HepG2 (cell line): ENCODE data around the gene TRMU. TPM values are rescaled to one million over a fixed set of nuclear protein-coding genes. Genes with fewer than 3 reads are reported as not detected.

ENCODE experiments used
- ATAC-seq: fragments of 200-7000 bp; cut with Tn5 transposase; 3 replicates; pipeline ENCODE4 v1.9.1; 2020; ENCODE audit warnings: mild to moderate bottlenecking, moderate library complexity
- BruUV-seq: library from RNA; stranded (reverse); fragments of 400-500 nt; replicated peaks from 2 replicates; lab custom pipeline; 2021; lab: Mats Ljungman, UMichigan
- CTCF ChIA-PET: fragments of 300-600 bp; formaldehyde crosslinking; extraction: SDS; loops from one replicate; lab custom pipeline; 2021; ENCODE audit warnings: low total read pairs, inconsistent platforms, low intra/inter-chr PET ratio; lab: Yijun Ruan, JAX
- POLR2A ChIA-PET: fragments of 350-600 bp; sonication (Branson Sonifier 250); formaldehyde crosslinking; loops from one replicate; lab custom pipeline; 2020; ENCODE audit warnings: antibody characterized with exemption, inconsistent platforms; lab: Yijun Ruan, JAX
- DNase-seq: peaks from one replicate; pipeline ENCODE4 v3.0.0-alpha.2; 2015; ENCODE audit warnings: low spot score
- FAIRE-seq: peaks from 3 replicates; lab custom pipeline; 2011; peaks lifted over from hg19 to GRCh38; lab: Jason Lieb, UNC
- H2AFZ ChIP-seq: one replicate; pipeline ENCODE4 v1.6.1; 2011; ENCODE audit warnings: low read length, inconsistent platforms
- H3K27ac ChIP-seq: fragments of 300-600 bp; 3 replicates; pipeline ENCODE4 v1.8.0; 2011; ENCODE audit warnings: mixed run types, mild to moderate bottlenecking, mixed read lengths, low read length, inconsistent platforms; ENCODE audit not compliant: insufficient read depth; ENCODE audit errors: extremely low read length
- H3K27me3 ChIP-seq, 2 experiments: fragments of 200-600 bp in 1 of 2; 2 replicates in 1 of 2; 3 replicates in 1 of 2; pipeline versions ENCODE4 v1.6.0 to v1.8.0; 2011; ENCODE audit warnings: low read length in 2 of 2, mild to moderate bottlenecking in 2 of 2, moderate library complexity in 2 of 2, inconsistent platforms in 1 of 2; ENCODE audit not compliant: insufficient read depth in 2 of 2, control insufficient read depth in 1 of 2
- H3K36me3 ChIP-seq, 2 experiments: fragments of 200-600 bp in 1 of 2; replicated peaks in 1 of 2; 2 replicates in 1 of 2; 3 replicates in 1 of 2; pipeline versions ENCODE4 v1.5.1 to v1.8.0; 2011; ENCODE audit warnings: low read length in 2 of 2, inconsistent platforms in 1 of 2; ENCODE audit not compliant: insufficient read depth in 2 of 2, control insufficient read depth in 1 of 2
- H3K4me1 ChIP-seq: 2 replicates; pipeline ENCODE4 v1.5.1; 2012; ENCODE audit warnings: low read length, inconsistent platforms; ENCODE audit not compliant: insufficient read depth
- H3K4me2 ChIP-seq: 2 replicates; pipeline ENCODE4 v1.6.0; 2011; ENCODE audit warnings: low read depth, low read length, inconsistent platforms
- H3K4me3 ChIP-seq, 3 experiments: fragments of 200-600 bp in 1 of 3; sonication (generic), shearing (Covaris generic) in 1 of 3; replicated peaks in 1 of 3; 2 replicates each; pipeline ENCODE4 v1.5.1; 2011 to 2016; ENCODE audit warnings: low read length in 3 of 3, inconsistent platforms in 2 of 3, low read depth in 2 of 3, mild to moderate bottlenecking in 2 of 3, control low read depth in 1 of 3, mixed read lengths in 1 of 3; ENCODE audit not compliant: insufficient read depth in 1 of 3
- H3K79me2 ChIP-seq: one replicate; pipeline ENCODE4 v1.6.1; 2011; ENCODE audit warnings: low read length, inconsistent platforms; ENCODE audit not compliant: insufficient read depth
- H3K9ac ChIP-seq: 2 replicates; pipeline ENCODE4 v1.6.0; 2011; ENCODE audit warnings: mild to moderate bottlenecking, low read depth, low read length, inconsistent platforms; ENCODE audit not compliant: insufficient read depth
- H3K9me3 ChIP-seq: 2 replicates; pipeline ENCODE4 v1.5.1; 2012; ENCODE audit warnings: mild to moderate bottlenecking, low read length
- H4K20me1 ChIP-seq: 2 replicates; pipeline ENCODE4 v1.6.0; 2011; ENCODE audit warnings: inconsistent platforms, mild to moderate bottlenecking, low read length, moderate library complexity; ENCODE audit not compliant: insufficient read depth
- ETV6 ChIP-seq: sonication (generic); formaldehyde crosslinking; conservative IDR thresholded peaks from 2 replicates; pipeline ENCODE4 v1.4.0; 2020; ENCODE audit warnings: missing genetic modification reagents
- GTF3A ChIP-seq: sonication (generic); formaldehyde crosslinking; conservative IDR thresholded peaks from 2 replicates; pipeline ENCODE4 v1.4.0; 2020; ENCODE audit warnings: mild to moderate bottlenecking, missing genetic modification reagents
- HMG20A ChIP-seq: IDR thresholded peaks from 2 replicates; pipeline ENCODE4 v1.6.1; 2016; ENCODE audit warnings: borderline replicate concordance
- HOXA3 ChIP-seq: sonication (generic); formaldehyde crosslinking; IDR thresholded peaks from 2 replicates; pipeline ENCODE4 v1.5.0; 2020; ENCODE audit warnings: missing genetic modification reagents
- MTA1 ChIP-seq: sonication (generic); formaldehyde crosslinking; IDR thresholded peaks from 2 replicates; pipeline ENCODE4 v1.4.0; 2020; ENCODE audit warnings: missing genetic modification reagents, mild to moderate bottlenecking, borderline replicate concordance
- RAD51 ChIP-seq: fragments of 450-650 bp; IDR thresholded peaks from 2 replicates; pipeline ENCODE4 v1.6.1; 2016; ENCODE audit warnings: borderline replicate concordance
- SOX13 ChIP-seq, 3 experiments: fragments of 450-650 bp in 1 of 3; sonication (generic) in 1 of 3; formaldehyde crosslinking in 1 of 3; IDR thresholded peaks in 2 of 3; conservative IDR thresholded peaks in 1 of 3; 2 replicates each; pipeline versions ENCODE4 v1.5.0 to v1.6.1; 2016 to 2020; ENCODE audit warnings: antibody characterized with exemption in 1 of 3, mild to moderate bottlenecking in 1 of 3, missing compliant biosample characterization in 1 of 3, missing genetic modification reagents in 1 of 3, moderate library complexity in 1 of 3
- TARDBP ChIP-seq: sonication (generic); formaldehyde crosslinking; IDR thresholded peaks from 2 replicates; pipeline ENCODE4 v1.8.0; 2022; ENCODE audit warnings: mild to moderate bottlenecking, missing genetic modification reagents
- THYN1 ChIP-seq: sonication (generic); formaldehyde crosslinking; IDR thresholded peaks from 2 replicates; pipeline ENCODE4 v1.8.1; 2023; ENCODE audit warnings: low read depth, mild to moderate bottlenecking, moderate library complexity, missing genetic modification reagents, borderline replicate concordance
- ZMYM2 ChIP-seq: sonication (generic); formaldehyde crosslinking; IDR thresholded peaks from 2 replicates; pipeline ENCODE4 v1.8.0; 2022; ENCODE audit warnings: mild to moderate bottlenecking, missing genetic modification reagents
- ZNF256 ChIP-seq: sonication (generic); formaldehyde crosslinking; conservative IDR thresholded peaks from 2 replicates; pipeline ENCODE4 v1.4.0; 2020; ENCODE audit warnings: missing genetic modification reagents
- ZNF724P ChIP-seq: sonication (generic); formaldehyde crosslinking; IDR thresholded peaks from 2 replicates; pipeline ENCODE4 v1.8.0; 2022; ENCODE audit warnings: missing genetic modification reagents, borderline replicate concordance
- ZNF737 ChIP-seq: sonication (generic); formaldehyde crosslinking; IDR thresholded peaks from 2 replicates; pipeline ENCODE4 v1.5.0; 2020; ENCODE audit warnings: missing genetic modification reagents, mild to moderate bottlenecking, borderline replicate concordance
- WGBS: methylation state at CpG from one replicate; pipeline ENCODE4 v1.1.6; 2017; ENCODE audit warnings: low lambda C conversion rate; 5-methylcytosine and 5-hydroxymethylcytosine counted together
- in situ Hi-C: cut with HindIII; loops from 2 replicates; pipeline ENCODE4 v1.10.0; 2017; ENCODE audit warnings: low pct_unique_long_range_greater_than_20kb; ENCODE audit not compliant: extremely low pct_ligation_motif_present
- intact Hi-C: fragments of 100-400 bp; cut with micrococcal nuclease; formaldehyde crosslinking; loops from one replicate; pipeline ENCODE4 v1.10.0; 2022; ENCODE audit not compliant: unreplicated experiment
- polyA plus RNA-seq, 8 experiments: library from polyadenylated mRNA; depleted of rRNA in 3 of 8; stranded (reverse) in 7 of 8; unstranded in 1 of 8; fragments of >200 nt; fragmentation: Illumina TruSeq in 4 of 8; extraction: Trizol in 4 of 8; gene quantifications; 2 replicates each; pipeline versions ENCODE4 v1.2.1 to v1.2.3, GENCODE V29; 2011 to 2016; ENCODE audit warnings: low read depth in 4 of 8, missing spikeins in 1 of 8, mixed read lengths in 1 of 8; ENCODE audit not compliant: insufficient read depth in 1 of 8
- total RNA-seq, 5 experiments: library from RNA; depleted of rRNA; stranded (reverse); fragments of >200 nt; fragmentation: Illumina TruSeq; extraction: Trizol; gene quantifications; 2 replicates each; pipeline ENCODE4 v1.2.3, GENCODE V29; 2016; ENCODE audit warnings: low read depth in 1 of 5
- TF ChIP-seq, protein P1 (sequence below): sonication (generic); formaldehyde crosslinking; IDR thresholded peaks from 2 replicates; pipeline ENCODE4 v1.9.0; 2021; ENCODE audit warnings: missing genetic modification reagents, borderline replicate concordance
- TF ChIP-seq, protein P2 (sequence below): sonication (generic); formaldehyde crosslinking; IDR thresholded peaks from 2 replicates; pipeline ENCODE4 v1.8.1; 2023; ENCODE audit warnings: mild to moderate bottlenecking, missing genetic modification reagents
- TF ChIP-seq, protein P3 (sequence below): sonication (generic); formaldehyde crosslinking; conservative IDR thresholded peaks from 2 replicates; pipeline ENCODE4 v1.4.0; 2020; ENCODE audit warnings: missing genetic modification reagents

Gene TRMU
- total and polyA plus RNA-seq, 2 of the 13 experiments (the other 11 are each of a cell fraction or from before 2014, with no cell fraction given) = 31.0 to 50.2 TPM

DNA sequence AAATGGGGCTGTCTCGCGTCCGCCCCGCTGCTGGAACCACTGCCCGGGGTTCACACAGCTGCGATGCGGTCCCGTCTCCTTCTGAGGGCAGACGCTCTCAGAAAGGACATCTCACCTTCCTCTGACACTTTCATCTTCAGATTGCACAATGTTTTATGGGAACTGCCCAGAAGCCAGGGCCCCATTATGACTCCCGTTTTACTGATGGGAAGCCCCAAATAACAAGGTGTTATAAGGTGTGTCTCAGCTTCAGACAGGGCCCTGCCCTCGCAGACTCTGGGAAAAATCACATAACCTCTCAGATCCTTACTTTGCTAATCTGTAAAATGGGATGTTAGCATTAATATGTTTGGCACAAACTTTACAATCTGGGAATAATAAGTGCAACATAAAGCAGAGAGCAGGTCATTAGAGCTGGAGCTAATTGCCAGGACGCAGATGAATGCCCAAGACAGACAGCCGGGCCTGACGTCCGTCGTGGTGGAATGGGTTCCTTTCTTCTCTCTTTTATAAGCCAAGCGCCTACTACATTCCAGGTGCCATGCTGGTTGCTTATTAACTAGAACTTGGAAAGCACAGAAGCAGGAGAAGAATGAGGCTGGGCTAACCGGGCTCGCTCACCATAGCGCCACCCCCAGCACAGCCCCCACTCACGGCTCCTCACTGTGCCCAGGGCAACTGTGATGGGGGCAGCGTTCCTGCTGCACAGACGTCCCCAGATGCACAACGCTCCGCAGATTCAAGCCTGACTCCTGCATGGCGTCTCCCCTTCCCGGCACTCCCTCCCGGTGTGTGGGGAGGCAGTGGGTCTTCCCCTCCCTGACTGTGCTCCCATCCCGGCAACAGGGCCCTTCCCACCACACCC lies 43.8 kb downstream of the TRMU start (continued):
- TF ChIP-seq TARDBP (peak; percentile 2; the same call in 1 of the 2 replicates), ETV6 (CRISPR knock-in tag) (0 out of 2 replicates have a peak, but pooled peaks have one; percentile 33), SOX13 (IDR thresholded peaks at IDR 0.05) (no peak), SOX13 (CRISPR knock-in tag; conservative IDR thresholded peaks at IDR 0.05 in 1 of 2, IDR thresholded peaks at IDR 0.05 in 1 of 2) (peak in 1 of 2 experiments; percentile 67; a peak in 1 of 4 replicates), THYN1 (CRISPR knock-in tag) (no peak), ZNF724P (CRISPR knock-in tag) (no peak), MTA1 (CRISPR knock-in tag) (peak; percentile 56; the same call in 1 of the 2 replicates)

DNA sequence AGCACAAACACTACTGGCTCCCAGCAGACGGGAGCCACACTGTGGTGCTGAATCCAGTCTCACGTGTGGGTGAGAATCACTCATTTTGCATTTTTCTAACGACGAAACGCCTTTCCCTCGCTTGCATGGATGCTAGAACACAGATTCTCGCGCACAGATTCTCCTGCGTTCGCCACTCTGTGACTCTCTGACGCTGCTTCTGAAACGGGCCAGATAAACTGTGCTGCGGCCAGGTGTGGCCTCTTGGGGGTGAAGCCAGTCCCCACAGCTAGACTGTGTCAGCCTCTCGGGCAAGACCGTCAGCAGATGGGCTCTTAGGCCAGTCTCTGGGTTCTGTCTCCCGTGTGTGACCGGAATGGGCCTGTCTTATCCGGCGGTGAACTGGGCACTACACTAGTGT lies 44.6 kb downstream of the TRMU start:
- peak overlapping the region; percentile 97 for H3K4me2 ChIP-seq
- peak overlapping the region; percentile 80; the same call in 1 of the 2 replicates for H3K9ac ChIP-seq
- no peaks in the 10 kb centered on the region for H3K36me3 ChIP-seq
- peak overlapping the region in 1 of 3 experiments; percentile 78; a peak in 1 of 6 replicates for H3K4me3 ChIP-seq
- peaks cover 58% of the 10 kb centered on the region for H3K4me1 ChIP-seq
- no TSS peak for BruUV-seq
- no peaks in the 10 kb centered on the region for H4K20me1 ChIP-seq
- no peak overlapping the region for H2AFZ ChIP-seq
- H3K27me3 ChIP-seq = no peaks in the 10 kb centered on the region; a peak in 1 of 5 replicates
- CTCF ChIA-PET = no interaction called here
- H3K9me3 ChIP-seq = 0 out of 2 replicates have a peak, but pooled peaks cover 5% of the 10 kb centered on the region
- intact Hi-C loops (no loop called here), in situ Hi-C loops (no loop called here)
- 91% methylated on average over 17 of the region's 19 CpGs for WGBS
- H3K27ac ChIP-seq = no peak overlapping the region
- no peak for ATAC-seq
- no peak for DNase-seq
- POLR2A ChIA-PET = interaction anchor here (0.6 kb wide), 1 partner anchor 181 kb away, joined by 3 read pairs; no protein-coding TSS in a partner anchor
- no peaks in the 10 kb centered on the region for H3K79me2 ChIP-seq
- FAIRE-seq = no peak
- TF ChIP-seq HMG20A (CRISPR knock-in tag) = no peak
- TF ChIP-seq, protein P1, sequence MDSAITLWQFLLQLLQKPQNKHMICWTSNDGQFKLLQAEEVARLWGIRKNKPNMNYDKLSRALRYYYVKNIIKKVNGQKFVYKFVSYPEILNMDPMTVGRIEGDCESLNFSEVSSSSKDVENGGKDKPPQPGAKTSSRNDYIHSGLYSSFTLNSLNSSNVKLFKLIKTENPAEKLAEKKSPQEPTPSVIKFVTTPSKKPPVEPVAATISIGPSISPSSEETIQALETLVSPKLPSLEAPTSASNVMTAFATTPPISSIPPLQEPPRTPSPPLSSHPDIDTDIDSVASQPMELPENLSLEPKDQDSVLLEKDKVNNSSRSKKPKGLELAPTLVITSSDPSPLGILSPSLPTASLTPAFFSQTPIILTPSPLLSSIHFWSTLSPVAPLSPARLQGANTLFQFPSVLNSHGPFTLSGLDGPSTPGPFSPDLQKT (CRISPR knock-in tag) = no peak
- no peak for TF ChIP-seq ZNF256 (CRISPR knock-in tag)
- TF ChIP-seq RAD51 = no peak
- 0 out of 2 replicates have a peak, but pooled peaks have one; percentile 50 for TF ChIP-seq GTF3A (CRISPR knock-in tag)
- TF ChIP-seq ZNF737 (CRISPR knock-in tag) = no peak
- no peak for TF ChIP-seq HOXA3 (CRISPR knock-in tag)
- TF ChIP-seq, protein P2, sequence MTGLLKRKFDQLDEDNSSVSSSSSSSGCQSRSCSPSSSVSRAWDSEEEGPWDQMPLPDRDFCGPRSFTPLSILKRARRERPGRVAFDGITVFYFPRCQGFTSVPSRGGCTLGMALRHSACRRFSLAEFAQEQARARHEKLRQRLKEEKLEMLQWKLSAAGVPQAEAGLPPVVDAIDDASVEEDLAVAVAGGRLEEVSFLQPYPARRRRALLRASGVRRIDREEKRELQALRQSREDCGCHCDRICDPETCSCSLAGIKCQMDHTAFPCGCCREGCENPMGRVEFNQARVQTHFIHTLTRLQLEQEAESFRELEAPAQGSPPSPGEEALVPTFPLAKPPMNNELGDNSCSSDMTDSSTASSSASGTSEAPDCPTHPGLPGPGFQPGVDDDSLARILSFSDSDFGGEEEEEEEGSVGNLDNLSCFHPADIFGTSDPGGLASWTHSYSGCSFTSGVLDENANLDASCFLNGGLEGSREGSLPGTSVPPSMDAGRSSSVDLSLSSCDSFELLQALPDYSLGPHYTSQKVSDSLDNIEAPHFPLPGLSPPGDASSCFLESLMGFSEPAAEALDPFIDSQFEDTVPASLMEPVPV (CRISPR knock-in tag) = no peak
- TF ChIP-seq, protein P3, sequence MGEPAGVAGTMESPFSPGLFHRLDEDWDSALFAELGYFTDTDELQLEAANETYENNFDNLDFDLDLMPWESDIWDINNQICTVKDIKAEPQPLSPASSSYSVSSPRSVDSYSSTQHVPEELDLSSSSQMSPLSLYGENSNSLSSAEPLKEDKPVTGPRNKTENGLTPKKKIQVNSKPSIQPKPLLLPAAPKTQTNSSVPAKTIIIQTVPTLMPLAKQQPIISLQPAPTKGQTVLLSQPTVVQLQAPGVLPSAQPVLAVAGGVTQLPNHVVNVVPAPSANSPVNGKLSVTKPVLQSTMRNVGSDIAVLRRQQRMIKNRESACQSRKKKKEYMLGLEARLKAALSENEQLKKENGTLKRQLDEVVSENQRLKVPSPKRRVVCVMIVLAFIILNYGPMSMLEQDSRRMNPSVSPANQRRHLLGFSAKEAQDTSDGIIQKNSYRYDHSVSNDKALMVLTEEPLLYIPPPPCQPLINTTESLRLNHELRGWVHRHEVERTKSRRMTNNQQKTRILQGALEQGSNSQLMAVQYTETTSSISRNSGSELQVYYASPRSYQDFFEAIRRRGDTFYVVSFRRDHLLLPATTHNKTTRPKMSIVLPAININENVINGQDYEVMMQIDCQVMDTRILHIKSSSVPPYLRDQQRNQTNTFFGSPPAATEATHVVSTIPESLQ (CRISPR knock-in tag) = no peak
- no peak for TF ChIP-seq ZMYM2 (CRISPR knock-in tag)
